Measurements from ENCODE around the gene TRNT1.

The TRNT1 gene

DNA sequence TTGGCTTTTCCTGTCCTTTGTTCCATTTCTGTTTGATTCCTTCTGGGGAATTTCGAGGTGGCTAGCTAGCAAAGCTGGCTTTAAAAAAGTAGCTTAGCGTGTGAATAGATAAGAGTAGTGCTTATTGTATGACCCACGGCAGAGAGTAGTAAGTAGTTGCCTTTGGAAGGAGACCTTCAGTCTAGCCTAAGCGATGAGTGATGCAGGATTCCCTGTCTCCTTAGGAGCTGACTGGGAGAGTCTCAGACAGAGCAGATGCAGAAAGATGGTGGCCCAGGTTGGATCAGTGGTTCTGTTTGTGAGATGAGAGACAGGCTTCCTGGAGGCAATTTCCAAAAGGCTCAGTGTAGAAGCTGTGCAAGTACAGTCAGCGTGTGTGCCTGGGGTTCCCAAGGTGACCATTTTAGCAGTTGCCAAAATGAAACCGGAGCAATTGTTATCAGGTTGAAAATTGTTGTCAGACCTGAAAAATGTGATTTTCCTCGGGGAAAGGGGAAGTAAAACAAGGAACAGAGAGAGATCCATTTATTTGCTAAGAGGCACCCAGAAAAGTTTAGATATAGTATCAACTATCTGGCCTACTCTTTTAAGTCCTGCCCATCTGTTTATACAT is 15.9 kb upstream of the TRNT1 start:
- no peak for DNase-seq (ENCODE audit: low read depth in 2 of 2)

DNA sequence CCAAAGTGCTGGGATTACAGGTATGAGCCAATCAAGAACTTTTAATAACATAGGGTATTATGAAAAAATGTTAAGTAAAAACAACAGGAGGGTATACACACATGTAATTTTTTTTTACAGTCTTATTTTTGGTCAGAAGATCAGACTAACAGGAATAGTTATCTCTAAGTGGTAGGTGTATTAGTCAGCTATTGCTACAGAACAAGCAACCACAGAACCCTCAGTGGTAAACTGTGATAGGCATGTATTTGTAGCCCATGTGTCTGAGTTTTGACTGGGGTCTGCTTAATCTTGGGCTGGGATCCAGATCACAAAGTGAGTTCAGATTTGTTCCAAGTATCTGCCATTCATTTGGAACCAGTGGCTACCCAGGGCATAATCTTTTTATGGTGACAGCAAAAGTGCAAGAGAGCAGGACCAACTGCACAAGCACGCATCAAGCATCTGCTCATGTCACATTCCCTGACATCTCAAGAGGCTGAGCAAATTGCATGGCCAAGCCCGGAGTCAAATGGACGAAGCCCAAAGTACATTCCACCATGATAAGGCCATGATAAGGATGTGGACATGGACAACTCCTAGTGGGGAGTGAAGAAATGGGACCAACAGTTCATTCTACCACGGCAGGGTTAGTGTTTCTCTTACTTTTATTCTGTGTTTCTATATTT is 13.6 kb upstream of the TRNT1 start:
- DNase-seq (ENCODE audit: low read depth in 2 of 2), result no peak

DNA sequence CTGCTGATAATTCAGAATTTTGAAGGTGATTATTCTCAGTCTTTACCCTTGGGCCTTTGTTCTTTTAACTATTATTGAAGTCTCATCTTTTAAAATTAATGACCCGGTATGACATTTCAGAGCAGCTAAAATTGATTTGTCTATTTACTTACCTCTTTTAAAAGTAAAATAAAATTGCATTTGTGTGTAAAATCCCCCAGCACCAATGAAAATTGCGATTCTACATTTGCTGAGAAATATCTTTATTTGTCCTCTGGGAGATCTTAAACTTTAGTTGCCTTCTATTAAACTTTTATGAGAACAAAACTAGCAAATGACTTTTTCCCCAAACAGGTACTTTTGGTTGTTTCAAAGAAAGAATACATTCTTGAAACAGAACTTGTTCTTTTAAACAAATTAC is 9.1 kb upstream of the TRNT1 start:
- DNase-seq (ENCODE audit: low read depth in 2 of 2), result no peak

DNA sequence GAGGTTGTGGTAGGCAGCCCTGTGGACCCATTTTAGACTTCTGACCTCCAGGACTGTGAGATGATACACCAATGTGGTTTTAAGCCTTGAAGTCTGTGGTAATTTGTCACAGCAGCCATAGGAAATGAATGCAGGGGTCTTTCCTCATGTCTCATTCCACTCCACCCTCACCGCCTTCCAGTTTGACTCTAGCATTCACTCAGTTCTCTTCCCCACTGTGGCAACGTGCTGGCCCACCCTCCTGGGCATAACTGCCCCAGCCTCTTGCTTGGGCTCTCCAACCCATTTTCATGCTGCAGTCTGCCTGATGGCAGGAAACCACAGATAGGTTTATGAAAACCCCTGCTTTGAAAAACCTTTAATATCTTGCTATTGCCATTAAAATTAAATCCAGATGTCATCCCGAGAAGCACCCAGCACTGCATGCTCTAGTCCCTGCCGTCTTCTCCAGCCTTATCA is 7.3 kb upstream of the TRNT1 start:
- DNase-seq (ENCODE audit: low read depth in 2 of 2), result no peak

DNA sequence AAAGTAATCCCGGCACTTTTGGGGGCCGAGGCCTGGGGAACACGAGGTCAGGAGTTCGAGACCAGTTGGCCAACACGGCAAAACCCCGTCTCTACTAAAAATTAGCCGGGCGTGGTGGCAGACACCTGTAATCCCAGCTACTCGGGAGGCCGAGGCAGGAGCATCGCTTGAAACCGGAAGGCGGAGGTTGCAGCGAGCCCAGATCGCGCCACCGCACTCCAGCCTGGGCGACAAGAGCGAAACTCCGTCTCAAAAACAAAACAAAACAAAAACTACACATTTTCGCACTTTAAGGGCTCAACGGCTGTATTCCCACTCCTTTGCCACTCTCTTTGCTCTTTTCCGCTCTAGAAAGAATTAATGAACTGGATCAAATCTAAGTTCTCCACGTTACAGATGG is 763 bp upstream of the TRNT1 start:
- DNase-seq (ENCODE audit: low read depth in 2 of 2), result no peak

DNA sequence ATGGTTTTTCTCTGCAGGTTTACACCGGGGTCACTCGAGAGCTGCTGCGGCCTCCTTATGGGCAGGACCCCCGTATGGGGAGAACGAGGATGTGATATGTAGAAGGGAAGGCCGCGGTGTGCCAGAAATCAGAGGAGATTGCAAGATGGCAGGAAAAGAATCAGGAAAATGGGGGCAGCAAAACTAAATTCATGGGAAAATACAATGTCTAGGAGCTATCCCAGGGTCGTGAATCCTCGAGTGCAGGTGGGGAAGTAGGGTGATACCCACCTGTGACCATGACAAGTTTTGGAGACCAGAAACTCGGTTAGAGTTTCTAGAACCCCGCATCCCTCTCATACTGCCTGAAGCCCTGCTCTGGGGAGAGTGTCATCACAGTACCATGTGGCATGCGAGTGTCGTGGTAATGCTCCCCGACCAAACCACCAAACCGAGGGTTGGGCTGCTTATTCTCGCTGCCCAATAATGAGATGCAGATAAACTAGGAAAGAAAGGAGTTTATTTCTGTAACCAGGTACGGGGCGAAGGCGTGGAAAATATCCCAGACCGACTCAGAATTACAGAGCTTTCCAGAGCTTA is 781 bp downstream of the TRNT1 start:
- DNase-seq (ENCODE audit: low read depth in 2 of 2), result peak in 1 of 2 donors; percentile 13

DNA sequence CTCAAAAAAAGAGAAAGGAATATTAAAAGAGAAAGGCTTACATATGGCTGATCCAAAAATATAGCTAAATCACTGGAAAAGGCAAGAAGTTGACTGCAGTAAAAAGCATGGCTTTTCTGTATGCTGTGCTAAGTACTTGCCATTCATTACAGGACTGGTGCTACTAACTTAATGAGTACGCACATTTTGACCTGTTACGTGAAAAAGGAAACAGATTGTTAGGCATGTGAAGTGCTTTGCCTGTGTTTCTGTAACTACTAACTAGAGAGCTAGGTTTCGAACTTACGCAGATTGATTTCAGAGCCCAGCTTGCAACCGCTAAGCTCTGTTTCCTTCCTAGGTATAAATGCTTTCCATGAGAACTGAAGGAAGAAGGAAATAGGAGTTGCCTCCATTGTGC is 2.8 kb downstream of the TRNT1 start:
- DNase-seq (ENCODE audit: low read depth in 2 of 2), result no peak

DNA sequence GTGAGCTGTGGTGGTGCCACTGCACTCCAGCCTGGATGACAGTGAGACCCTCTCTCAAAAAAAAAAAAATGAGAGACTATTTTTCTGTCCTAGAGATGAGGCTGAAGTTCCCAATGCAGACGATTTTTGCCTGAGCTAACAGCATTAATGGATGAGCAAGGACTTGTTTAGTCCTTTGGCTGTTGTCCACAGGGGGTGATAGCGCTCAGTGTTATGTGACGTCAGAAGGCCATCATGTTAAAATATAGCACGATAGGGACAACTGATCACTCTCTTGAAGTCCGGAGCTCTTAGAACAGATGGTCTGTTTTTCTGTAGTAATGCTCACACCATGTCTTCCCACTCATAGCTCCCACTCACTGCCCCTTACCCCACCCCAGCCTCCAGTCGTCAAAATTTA is 6.8 kb downstream of the TRNT1 start:
- no peak for DNase-seq (ENCODE audit: low read depth in 2 of 2)

DNA sequence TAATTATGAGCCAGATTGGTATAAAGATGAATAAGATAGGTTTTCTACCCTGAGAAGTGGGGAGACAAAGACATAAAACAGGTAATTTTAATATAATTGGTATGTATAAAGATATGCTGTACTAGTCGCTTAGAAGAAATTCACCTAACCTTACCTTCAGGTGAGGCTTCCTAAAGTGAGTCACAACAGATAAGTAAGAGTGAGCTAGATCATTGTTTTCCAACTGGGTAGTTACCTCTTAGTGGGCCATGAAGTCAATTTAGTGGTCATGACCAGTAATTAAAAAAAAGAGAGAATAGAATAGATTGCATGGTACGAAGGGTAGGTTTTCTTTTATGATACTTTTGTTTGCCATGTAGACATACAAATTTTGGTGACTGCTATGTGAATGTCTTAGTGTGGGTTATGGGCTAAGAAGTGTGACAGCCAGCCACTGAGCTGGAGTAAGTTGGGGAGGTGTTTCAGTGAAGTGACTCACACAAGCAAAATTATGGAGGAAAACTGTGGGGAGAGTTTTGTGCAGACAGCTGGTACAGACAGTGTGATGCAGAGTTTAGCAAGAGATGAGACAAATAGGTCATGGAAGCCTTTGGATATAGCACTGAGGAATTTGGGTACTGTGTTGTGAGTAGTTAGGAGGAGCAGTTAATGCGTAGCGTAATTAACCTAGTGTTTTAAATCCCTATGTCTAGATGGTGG is 8.2 kb downstream of the TRNT1 start:
- DNase-seq (ENCODE audit: low read depth in 2 of 2), result no peak

DNA sequence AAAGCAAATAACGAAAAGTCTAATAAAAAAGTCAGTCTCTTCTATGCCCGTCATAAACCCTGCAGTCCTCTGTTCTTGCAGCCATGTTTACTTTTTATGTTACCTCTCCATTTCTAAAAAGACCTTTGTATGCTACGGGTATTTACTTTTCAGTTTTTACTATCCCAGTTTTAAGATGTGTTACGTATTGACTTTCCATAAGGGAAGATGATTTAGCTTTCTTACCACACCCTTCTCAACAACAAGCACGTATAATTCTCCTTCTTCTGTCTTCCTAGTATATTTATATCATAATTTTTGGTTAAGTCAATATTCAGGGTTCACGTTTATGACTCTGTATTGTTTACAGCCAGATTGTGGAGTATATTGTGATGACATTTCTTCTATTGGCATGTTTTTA is 10.8 kb downstream of the TRNT1 start:
- DNase-seq (ENCODE audit: low read depth in 2 of 2), result no peak

DNA sequence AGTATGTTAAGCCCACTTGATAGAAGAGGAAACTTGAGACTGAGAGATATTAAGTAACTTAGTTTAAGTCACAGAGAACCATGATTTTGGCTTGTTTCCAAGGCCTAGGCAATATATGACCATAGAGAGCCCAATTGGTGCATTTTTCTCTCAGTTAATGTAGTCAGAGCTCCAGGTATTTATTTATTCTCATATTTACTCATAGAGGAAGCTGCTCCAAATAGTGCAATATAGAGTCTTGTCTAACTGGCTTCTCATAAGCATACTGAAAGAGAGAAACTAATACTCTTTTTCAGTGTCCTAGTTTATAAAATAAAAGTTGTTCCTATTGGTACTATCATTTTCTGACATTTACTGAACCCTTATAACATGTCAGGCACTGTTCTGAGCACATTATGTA is 15.2 kb downstream of the TRNT1 start:
- DNase-seq (ENCODE audit: low read depth in 2 of 2), result no peak

DNA sequence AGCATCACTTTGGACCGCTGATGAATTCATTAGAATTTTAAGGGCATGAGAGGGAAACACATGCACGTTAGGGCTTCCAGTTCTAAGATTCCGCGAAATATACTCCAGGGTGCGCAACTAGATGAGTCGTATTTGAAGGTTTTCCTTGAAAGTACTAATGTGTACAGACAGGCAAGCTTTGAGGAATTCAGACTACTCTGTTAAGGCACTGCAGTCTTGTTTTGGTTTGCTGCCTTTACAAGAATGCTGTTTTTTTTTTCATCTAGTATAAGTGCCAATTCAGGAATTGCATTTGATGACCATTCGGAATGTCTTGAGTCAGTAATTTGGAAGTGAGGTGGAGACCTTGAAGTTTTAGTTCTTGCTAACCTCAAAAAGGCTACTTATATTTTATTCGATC is 19.1 kb downstream of the TRNT1 start:
- DNase-seq (ENCODE audit: low read depth in 2 of 2), result no peak

DNA sequence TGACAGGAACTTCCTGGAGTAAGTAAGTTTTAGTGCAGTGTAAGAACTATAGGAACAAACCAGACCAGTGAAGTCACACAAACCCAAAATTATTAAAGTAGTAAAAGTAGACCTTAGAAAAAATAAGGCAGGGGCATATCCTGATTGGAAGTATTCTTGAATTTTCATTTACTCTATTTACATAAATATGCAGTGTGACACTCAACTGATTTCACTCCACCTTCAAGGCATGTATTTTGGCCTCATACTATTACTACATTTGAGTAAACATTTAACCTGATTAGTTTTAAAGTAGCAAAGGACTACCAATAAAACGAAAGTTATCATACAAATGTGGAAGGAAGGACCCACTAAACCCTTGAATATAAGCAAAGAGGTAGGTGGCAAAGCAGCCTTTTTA is 22.8 kb downstream of the TRNT1 start:
- no peak for DNase-seq (ENCODE audit: low read depth in 2 of 2)

DNA sequence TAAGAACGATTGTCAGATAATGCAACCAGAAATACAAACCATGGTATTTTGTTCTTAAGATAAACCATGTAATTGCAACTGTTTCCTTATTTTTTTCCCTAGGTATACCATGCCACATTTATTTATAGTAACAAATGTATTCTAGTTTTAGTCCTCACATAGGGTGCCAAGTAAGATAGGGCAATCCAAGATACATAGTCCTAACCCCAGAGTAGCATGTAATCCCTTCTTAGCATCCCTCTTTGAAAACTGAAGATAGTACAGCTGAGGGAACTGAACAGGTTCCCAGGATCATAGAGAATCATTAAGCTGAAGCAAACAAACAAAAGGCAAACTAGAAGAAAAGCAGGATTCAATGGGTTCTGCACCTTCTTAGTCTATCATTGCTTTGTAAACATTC is 24.8 kb downstream of the TRNT1 start:
- no peak for DNase-seq (ENCODE audit: low read depth in 2 of 2)

DNA sequence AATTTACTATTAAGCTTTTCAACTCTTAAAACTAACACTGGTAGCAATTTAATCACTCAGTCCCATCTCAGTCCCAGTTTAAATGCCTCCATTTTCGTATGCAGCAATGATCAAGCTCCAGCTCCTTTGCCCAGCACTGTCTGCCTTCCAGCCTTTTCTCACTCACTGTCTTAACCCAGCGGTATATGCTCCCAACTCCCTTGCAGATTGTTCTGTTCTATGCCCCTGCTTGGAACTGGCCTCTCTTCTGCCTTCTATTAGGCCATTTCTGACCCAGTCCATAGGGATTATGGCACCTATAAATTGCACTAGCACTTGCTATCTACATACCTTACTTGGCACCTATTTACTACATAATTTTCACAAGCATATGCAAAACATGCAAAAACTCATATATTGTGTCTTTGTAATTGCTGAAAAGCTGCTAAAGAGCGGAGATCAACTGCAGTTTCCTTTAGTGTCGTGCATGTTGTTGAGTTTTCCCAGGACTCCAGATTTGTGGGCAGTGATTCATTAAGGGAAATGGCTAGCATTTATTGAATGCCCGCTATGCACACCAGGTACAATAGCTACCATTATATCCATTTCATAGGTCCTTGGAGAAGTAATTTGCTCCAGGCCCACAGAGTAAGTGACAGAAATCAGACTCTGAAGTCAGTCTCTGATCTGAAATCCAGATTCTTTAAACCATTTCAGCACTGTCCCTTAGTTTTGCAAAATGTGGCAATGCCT is 28.3 kb downstream of the TRNT1 start:
- no peak for DNase-seq (ENCODE audit: low read depth in 2 of 2)

DNA sequence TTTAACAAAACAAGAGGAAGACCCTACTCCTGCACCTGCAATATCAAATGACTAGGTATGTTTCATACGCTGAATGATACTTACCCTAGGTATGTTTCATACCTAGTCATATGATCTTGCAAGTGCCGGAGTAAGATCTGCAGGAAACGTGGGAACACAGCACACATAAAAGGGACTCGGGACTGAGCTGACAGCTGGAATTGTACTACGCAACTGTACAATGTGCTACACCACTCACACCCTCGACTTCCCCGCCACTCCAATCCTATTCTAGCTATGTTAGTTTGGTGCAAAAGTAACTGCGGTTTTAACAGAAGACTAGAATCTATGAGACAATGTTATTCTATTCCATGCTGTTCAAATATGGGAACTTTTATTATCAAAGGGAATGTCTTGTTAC is 30.7 kb downstream of the TRNT1 start:
- no peak for DNase-seq (ENCODE audit: low read depth in 2 of 2)

DNA sequence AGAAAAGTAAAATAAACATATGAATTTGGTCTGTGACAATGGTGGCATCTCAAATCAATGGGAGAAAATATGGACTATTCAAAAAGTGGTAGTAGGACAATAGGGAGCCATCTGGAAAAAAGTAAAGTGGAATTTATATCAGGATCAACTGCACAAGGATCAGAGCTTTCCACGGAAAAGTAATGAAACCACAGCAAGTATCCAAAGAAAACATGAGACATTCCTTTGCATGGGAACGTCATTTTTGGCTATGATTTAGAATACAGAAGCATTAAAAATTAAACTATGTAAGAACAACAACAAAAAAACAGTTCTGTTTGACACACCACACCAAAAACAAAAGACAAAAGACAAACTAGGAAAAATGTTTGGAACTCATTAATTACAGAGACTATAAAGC is 34.1 kb downstream of the TRNT1 start:
- no peak for DNase-seq (ENCODE audit: low read depth in 2 of 2)

DNA sequence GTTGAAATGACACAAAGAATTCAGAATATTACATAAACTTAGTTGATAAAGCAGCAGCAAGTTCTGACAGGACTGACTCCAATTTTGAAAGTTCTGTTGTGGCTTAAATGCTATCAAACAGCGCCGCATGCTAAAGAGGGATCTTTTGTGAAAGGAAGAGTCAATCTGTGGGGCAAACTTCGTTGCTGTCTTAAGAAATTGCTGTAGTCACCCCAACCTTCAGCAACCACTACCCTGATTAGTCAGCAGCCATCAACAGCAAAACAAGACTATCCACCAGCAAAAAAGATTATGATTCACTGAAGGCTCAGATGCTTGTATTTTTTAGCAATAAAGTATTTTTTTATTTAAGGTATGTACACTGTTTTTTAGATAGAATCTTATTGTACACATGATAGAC is 38.5 kb downstream of the TRNT1 start:
- no peak for DNase-seq (ENCODE audit: low read depth in 2 of 2)

DNA sequence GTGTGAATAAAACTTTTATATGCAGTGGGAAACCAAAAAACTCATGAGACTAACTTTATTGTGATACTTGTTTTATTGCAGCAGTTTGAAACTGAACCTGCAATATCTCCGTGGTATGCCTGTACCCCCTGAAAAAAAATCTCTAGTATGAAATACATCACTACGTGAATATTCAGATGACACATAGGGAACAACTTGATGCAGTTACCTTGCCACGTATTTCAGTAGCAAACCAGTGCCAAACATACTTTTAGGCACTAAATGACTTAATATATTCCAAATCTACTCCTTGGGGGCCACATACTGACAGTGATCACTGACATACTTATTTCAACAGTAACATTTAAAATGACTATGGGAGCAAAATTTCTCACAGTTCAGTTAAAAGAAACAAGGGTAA is 38.9 kb downstream of the TRNT1 start:
- no peak for DNase-seq (ENCODE audit: low read depth in 2 of 2)

DNA sequence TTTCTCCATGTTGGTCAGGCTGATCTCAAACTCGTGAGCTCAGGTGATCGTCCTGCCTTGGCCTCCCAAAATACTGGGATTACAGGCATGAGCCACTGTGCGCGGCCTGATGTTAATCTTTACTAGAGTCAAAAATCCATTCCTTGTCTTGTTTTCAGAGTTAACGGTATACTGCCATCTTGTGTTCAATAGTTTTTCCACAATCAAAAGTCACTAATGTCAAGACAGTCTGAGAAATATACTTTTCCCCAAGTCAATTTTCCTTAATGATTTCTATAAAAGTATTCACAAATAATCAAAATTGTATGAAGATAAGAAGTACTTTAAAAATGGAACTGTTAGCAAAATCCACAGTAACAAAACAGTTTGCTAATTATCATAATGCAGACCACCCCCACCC is 44.3 kb downstream of the TRNT1 start:
- no peak for DNase-seq (ENCODE audit: low read depth in 2 of 2)

DNA sequence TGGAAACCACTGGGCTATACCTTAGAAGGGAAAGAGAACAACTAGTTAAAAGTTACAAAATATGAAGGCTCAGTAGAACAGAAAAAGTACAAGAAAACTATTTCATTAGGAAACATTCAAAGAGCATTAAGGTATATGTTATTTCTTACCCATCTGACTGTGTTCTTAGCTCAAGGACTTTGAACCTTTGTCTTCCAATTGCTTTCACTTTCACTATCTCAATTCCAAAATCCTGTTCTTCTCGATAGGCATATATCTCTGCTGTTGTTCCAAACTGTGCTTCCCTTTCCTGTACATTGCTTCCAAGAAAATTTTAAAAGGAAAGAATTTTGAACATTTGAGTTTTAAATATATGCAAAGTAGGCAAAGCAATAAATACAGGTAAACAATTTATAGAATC is 45.9 kb downstream of the TRNT1 start:
- no peak for DNase-seq (ENCODE audit: low read depth in 2 of 2)

DNA sequence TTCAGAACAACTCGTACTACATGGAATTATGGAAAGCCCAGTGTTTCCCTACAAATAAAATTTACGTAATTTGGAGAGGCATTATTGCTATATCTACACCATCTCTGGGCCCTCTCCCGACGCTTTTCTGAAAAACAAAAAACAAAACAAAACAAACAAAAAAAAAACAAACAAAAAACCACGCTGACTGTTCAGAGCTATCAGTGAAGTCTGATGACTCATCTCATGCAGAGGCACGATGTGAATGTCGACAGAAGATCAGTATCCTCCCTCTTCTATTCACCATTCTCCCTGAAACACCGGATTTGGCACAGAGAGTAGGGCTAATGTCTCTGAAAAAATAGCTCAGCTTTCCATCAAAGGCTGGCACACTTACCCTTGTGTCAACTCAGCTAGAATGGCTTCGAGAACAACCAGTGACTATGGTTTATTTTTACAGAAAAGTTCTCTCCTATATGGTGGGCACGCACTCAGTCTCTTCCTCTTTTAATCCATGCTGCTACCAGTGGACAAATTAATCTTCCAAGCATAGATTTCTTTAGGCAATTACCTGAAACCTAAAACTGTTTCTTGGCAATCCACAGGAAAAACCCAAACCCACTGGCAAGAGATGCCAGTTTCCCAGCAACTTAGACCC is 51.2 kb downstream of the TRNT1 start:
- DNase-seq (ENCODE audit: low read depth in 2 of 2), result no peak
